Activated CD8-positive, alpha-beta T cell treated with anti-CD3 and anti-CD28 coated beads, Interleukin-2, amount 10 ng/mL, durations not matched to agents 7 days and 5 days (primary cell): Measurements from ENCODE around the gene EDNRA. TPM values are rescaled to one million over a fixed set of nuclear protein-coding genes. Genes with fewer than 3 reads are reported as not detected.

Source experiments
- ATAC-seq: fragments of 150-1000 bp; cut with Tn5 transposase; one replicate; pipeline ENCODE4 v1.10.0; 2021; ENCODE audit warnings: moderate library complexity
- CTCF ChIA-PET: fragments of 350-600 bp; sonication (Branson Sonifier 250); formaldehyde crosslinking; loops from one replicate; lab custom pipeline; 2021; ENCODE audit warnings: antibody characterized with exemption; lab: Charles Lee
- POLR2A ChIA-PET: fragments of 350-600 bp; sonication (Branson Sonifier 250); formaldehyde crosslinking; loops from one replicate; lab custom pipeline; 2021; ENCODE audit warnings: antibody characterized with exemption; lab: Charles Lee
- DNase-seq: peaks from one replicate; pipeline ENCODE4 v3.0.0-alpha.2; 2020
- H3K27ac Mint-ChIP-seq: one replicate; pipeline ENCODE4 v1.8.0; 2021; ENCODE audit warnings: mild to moderate bottlenecking, mixed read lengths
- H3K27me3 Mint-ChIP-seq: one replicate; pipeline ENCODE4 v1.8.0; 2021; ENCODE audit warnings: low read depth, mixed read lengths
- H3K36me3 Mint-ChIP-seq: one replicate; pipeline ENCODE4 v1.8.0; 2021; ENCODE audit warnings: low read depth, mixed read lengths
- H3K4me1 Mint-ChIP-seq: one replicate; pipeline ENCODE4 v1.8.0; 2021; ENCODE audit warnings: low read depth, mixed read lengths
- H3K4me3 Mint-ChIP-seq: one replicate; pipeline ENCODE4 v1.8.0; 2021; ENCODE audit warnings: mild to moderate bottlenecking, mixed read lengths
- H3K9me3 Mint-ChIP-seq: one replicate; pipeline ENCODE4 v1.8.0; 2022; ENCODE audit warnings: mixed read lengths; ENCODE audit not compliant: insufficient read depth
- total RNA-seq, 2 experiments: library from RNA; stranded (reverse); gene quantifications; one replicate each; pipeline ENCODE4 v1.2.3, GENCODE V29; 2021

Gene EDNRA
- total RNA-seq, 2 experiments from 2014 or later, result not detected

DNA sequence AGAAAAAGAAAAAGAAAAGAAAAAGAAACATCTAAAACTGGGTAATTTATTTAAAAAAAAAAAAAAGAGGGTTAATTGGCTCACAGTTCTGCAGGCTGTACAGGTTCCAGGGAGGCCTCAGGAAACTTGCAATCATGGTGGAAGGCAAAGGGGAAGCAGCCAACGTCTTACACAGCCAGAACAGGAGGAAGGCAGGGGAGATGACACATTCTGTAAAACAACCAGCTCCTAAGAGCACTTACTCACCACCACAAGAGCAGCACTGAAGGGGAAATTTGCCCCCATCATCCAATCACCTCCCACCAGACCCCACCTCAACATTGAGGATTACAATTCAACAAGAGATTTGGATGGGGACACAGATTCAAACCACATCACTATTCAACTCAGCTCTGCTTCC, 99.5 kb downstream of the EDNRA start:
- POLR2A ChIA-PET, result interaction anchor here (0.6 kb wide), 1 partner anchor 1634 kb away, joined by 4 read pairs; no protein-coding TSS in a partner anchor
- DNase-seq, result no peak
- H3K9me3 Mint-ChIP-seq, result no peaks in the 10 kb centered on the region
- CTCF ChIA-PET, result interaction anchor here (0.6 to 1.3 kb wide), 2 partner anchors 9 to 287 kb away, joined by 3 to 4 read pairs; no protein-coding TSS in a partner anchor
- ATAC-seq, result no peak
- H3K27ac Mint-ChIP-seq, result no peak overlapping the region
- no peak overlapping the region for H3K4me3 Mint-ChIP-seq
- H3K27me3 Mint-ChIP-seq, result peaks cover 8% of the 10 kb centered on the region
- H3K4me1 Mint-ChIP-seq, result peaks cover 10% of the 10 kb centered on the region
- no peaks in the 10 kb centered on the region for H3K36me3 Mint-ChIP-seq

DNA sequence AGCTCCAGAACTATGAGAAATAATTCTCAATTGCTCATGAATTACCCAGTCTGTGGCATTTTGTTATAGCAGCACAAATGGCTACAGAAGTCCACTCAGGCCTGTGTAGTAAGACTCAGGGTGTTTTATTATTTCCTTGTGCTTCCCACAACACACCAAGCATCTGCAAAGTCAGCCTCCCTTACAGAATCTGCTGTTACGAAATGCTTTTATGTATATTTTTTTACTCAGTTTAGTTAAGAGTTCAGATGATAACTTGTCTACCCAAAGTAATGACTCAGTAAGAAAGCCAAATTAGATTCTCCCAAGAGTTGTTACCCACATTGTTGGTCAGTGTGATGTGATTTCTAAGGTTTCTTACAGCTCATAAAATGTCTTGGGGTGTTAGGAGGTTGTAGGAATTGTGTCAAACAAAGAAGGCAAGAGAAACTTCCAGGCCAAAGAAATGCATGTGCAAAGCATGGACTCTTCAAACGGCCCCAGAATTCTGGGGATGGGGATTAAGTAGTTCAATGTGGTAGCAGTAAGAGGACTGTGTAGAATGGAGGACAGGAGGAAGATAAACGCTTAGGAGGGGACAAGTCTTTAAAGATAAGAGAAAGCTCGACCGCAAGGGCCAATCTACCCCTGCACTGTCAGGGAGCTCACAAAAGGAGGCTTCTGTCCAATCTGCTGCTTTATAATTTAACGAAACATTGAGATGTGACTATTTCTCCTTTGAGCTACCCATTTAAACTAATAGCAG, 100.9 kb downstream of the EDNRA start:
- Mint-ChIP-seq H3K4me1 (no peaks in the 10 kb centered on the region), H3K27ac (no peak overlapping the region)

DNA sequence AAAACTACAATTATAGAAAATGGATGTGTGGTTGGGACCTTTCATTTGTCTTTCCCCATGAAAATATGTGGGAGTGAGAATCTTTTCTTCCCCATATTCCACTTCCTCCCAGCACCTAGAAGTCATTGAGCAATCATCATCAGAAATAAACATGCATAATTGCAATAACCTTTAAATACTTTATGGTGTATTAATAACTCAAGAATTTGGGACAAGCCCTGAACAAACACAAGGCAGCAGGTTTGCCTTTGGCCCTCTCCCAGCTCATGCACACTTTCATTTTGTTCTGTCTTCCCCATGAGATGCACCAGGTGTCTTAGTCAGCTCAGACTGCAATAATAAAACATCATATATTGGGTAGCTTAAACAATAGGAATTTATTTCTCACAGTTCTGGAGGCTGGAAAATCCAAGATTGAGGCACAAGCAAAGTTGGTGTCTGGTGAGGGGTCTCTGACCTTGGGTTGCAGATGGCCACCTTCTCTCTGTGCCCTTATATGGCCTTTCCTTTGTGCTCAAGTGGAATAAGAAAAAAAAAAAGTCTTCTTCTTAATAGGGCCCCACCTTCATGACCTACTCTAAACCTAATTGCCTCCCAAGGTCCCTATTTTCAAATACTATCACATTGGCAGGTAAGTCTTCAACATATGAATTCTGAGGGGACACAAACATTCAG, 101.6 kb downstream of the EDNRA start:
- CTCF ChIA-PET, result interaction anchor here (1.0 to 1.5 kb wide), 3 partner anchors 8 to 284 kb away, joined by 3 to 5 read pairs (median 4); no protein-coding TSS in a partner anchor
- peaks cover 9% of the 10 kb centered on the region for H3K27me3 Mint-ChIP-seq
- H3K36me3 Mint-ChIP-seq, result no peaks in the 10 kb centered on the region
- POLR2A ChIA-PET, result no interaction called here
- DNase-seq (no peak), ATAC-seq (no peak)
- no peak overlapping the region for H3K27ac Mint-ChIP-seq
- no peaks in the 10 kb centered on the region for H3K9me3 Mint-ChIP-seq
- no peaks in the 10 kb centered on the region for H3K4me1 Mint-ChIP-seq
- no peak overlapping the region for H3K4me3 Mint-ChIP-seq

More for the DNA sequence above, 100.9 kb downstream of the EDNRA start:
- DNase-seq (no peak), ATAC-seq (no peak)
- H3K9me3 Mint-ChIP-seq, result no peaks in the 10 kb centered on the region
- ChIA-PET CTCF (interaction anchor here (1.0 to 1.5 kb wide), 3 partner anchors 8 to 285 kb away, joined by 3 to 5 read pairs (median 4); no protein-coding TSS in a partner anchor), POLR2A (no interaction called here)
- no peaks in the 10 kb centered on the region for H3K36me3 Mint-ChIP-seq
- H3K27me3 Mint-ChIP-seq, result peaks cover 9% of the 10 kb centered on the region
- H3K4me3 Mint-ChIP-seq, result no peak overlapping the region

DNA sequence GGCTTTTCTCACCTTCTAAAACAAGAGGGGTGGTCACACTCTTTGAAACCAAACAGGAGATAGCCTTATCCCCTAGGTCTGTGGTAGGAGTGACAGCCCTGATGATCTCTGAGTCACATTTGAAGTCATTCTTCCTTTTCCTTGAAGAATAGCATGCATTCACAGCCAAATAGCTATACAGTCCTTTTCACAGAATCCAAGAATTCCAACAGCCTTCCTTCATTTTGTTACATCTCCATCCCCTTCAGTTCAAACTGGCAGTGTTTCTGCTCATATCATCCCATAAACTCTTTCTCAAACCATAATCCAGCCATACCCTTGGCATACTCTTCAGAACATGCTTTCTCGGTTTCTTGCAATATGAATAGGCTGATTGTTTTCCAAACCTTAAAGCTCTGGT, 103.0 kb downstream of the EDNRA start:
- peaks cover 11% of the 10 kb centered on the region for H3K27me3 Mint-ChIP-seq
- no peaks in the 10 kb centered on the region for H3K4me1 Mint-ChIP-seq
- ATAC-seq (no peak), DNase-seq (no peak)
- H3K36me3 Mint-ChIP-seq, result no peaks in the 10 kb centered on the region
- H3K9me3 Mint-ChIP-seq, result no peaks in the 10 kb centered on the region
- CTCF ChIA-PET, result no interaction called here
- H3K27ac Mint-ChIP-seq, result no peak overlapping the region
- H3K4me3 Mint-ChIP-seq, result no peak overlapping the region
- POLR2A ChIA-PET, result no interaction called here

DNA sequence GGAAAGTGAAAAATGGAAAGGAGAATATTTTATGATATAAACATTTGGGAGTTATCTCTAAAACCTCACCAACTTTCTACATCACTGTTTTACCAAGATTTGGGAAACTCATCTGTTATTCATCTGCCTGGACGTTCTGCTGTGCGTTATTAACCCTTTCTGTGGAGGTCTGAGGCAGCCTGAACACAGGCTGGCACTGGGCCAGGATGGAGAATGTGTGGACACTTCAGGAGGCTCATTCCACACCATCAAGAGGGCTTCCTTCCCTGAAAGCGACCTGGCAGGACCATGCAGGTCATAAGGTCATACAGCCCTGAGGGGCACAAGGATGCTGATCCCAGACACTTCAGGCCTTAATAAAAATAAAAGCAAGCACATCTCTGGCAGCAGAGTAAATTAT, 105.1 kb downstream of the EDNRA start:
- Mint-ChIP-seq H3K36me3 (no peaks in the 10 kb centered on the region), H3K27ac (no peak overlapping the region), H3K27me3 (peaks cover 13% of the 10 kb centered on the region), H3K9me3 (no peaks in the 10 kb centered on the region), H3K4me3 (no peak overlapping the region), H3K4me1 (no peaks in the 10 kb centered on the region)
- ChIA-PET CTCF (interaction anchor here (1.6 to 2.1 kb wide), 2 partner anchors 68 to 281 kb away, joined by 6 to 14 read pairs; no protein-coding TSS in a partner anchor), POLR2A (no interaction called here)
- ATAC-seq (no peak), DNase-seq (no peak)

DNA sequence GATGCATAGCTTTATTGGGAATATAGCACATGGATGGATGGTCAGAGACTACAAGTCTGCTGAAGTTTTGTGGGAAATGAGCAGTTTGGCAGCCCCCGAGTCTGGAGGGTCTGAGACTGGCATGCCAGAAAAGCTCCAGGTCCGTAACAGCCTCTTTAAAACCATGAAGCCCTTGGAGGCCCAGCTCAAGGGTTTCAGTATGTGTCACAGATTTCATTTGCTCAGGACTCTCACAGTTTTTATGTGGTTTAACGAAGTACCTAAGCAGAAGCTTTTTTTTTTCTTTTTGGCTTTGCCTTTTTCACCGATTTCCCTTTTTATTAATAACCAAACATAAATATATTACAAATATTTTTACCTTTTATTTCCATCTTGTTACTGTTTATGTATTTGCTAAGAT, 105.7 kb downstream of the EDNRA start:
- ATAC-seq, result no peak
- H3K27me3 Mint-ChIP-seq, result peaks cover 13% of the 10 kb centered on the region
- H3K9me3 Mint-ChIP-seq, result no peaks in the 10 kb centered on the region
- DNase-seq, result no peak
- no peak overlapping the region for H3K27ac Mint-ChIP-seq
- no peaks in the 10 kb centered on the region for H3K4me1 Mint-ChIP-seq
- H3K4me3 Mint-ChIP-seq, result no peak overlapping the region
- CTCF ChIA-PET, result interaction anchor here (1.6 to 2.1 kb wide), 2 partner anchors 68 to 280 kb away, joined by 6 to 14 read pairs; no protein-coding TSS in a partner anchor
- POLR2A ChIA-PET, result no interaction called here
- H3K36me3 Mint-ChIP-seq, result no peaks in the 10 kb centered on the region

DNA sequence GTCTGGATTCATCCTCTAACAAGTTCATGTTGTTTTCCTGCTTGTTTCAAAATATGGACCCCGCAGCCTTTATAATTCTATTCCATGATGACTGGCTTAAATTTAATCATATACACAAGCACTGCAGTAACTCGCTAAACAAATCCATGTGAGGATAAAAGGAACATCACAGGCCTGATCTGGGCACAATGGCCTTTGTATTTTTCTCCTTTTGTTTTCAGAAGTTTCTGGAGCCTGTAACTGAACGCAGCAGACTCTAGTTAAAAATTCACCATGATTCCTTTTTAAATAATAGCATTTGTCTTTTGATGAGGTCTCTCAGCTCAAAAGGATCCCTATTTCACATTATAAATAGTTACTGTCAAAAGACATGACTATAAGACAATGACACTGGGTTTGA, 106.1 kb downstream of the EDNRA start:
- Mint-ChIP-seq H3K36me3 (no peaks in the 10 kb centered on the region), H3K27ac (no peak overlapping the region), H3K4me1 (no peaks in the 10 kb centered on the region), H3K4me3 (no peak overlapping the region), H3K27me3 (peaks cover 13% of the 10 kb centered on the region), H3K9me3 (no peaks in the 10 kb centered on the region)
- POLR2A ChIA-PET, result no interaction called here
- no peak for DNase-seq
- no peak for ATAC-seq
- CTCF ChIA-PET, result interaction anchor here (1.6 to 2.1 kb wide), 2 partner anchors 69 to 280 kb away, joined by 6 to 14 read pairs; no protein-coding TSS in a partner anchor

DNA sequence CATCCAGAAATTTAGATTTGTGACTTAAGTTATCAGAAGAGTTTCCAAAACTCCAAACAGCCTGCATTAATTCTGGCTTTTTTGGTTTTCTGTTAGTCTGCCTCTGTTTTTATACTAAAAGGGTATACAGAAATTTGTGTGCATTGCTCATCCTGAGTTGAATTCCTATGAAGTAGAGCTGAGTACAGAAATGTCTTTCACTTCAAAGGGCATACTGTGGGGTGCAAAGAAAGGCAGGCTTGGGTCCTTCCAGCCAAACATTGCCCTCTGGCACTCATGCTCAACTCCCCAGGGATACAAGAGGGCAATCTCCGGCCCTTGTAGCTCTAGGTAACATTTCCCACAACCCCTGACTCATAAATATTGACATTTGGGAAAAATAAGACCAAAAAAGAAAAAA, 108.7 kb downstream of the EDNRA start:
- Mint-ChIP-seq H3K27ac (no peak overlapping the region), H3K4me3 (no peak overlapping the region), H3K36me3 (no peaks in the 10 kb centered on the region), H3K9me3 (no peaks in the 10 kb centered on the region), H3K27me3 (peaks cover 17% of the 10 kb centered on the region), H3K4me1 (peaks cover 5% of the 10 kb centered on the region)
- DNase-seq, result no peak
- ChIA-PET CTCF (interaction anchor here (0.6 to 2.9 kb wide), 15 partner anchors 8 to 492 kb away, joined by 3 to 33 read pairs (median 5); partner anchors contain the start of genes ARHGAP10 and TMEM184C), POLR2A (no interaction called here)
- ATAC-seq, result no peak

DNA sequence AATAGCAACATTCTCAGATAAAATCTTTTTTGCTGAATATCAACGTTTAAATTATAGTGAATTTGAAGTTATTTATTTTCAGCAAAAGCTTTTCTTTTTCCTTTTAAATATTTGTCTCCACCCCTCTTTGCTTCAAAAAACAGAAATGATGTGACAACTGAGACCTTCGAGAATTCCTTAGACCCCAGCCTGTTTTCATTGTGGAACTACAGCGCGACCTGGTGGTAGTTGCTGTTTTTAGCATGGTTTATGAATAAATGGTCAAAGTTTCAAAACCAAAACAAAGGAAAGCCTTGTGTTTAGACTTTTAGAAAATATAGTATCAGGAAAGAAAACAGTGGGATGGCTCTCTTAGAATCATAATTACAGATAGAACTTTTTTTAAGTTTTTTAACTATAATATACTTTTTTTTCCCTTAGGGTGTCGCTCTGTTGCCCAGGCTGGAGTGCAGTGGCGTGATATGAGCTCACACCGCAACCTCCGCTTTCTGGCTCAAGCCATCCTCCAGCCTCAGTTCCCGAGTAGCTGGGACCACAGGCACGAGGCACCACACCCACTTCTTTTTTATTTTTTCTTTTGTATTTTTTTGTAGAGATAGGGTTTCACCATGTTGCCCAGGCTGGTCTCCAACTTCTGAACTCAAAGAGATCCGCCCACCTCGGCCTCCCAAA, 109.5 kb downstream of the EDNRA start:
- ChIA-PET POLR2A (no interaction called here), CTCF (interaction anchor here (0.5 to 2.9 kb wide), 14 partner anchors 9 to 493 kb away, joined by 3 to 33 read pairs (median 4); partner anchors contain the start of gene TMEM184C)
- Mint-ChIP-seq H3K27ac (no peak overlapping the region), H3K4me1 (peaks cover 5% of the 10 kb centered on the region), H3K9me3 (no peaks in the 10 kb centered on the region), H3K27me3 (peaks cover 14% of the 10 kb centered on the region), H3K4me3 (no peak overlapping the region), H3K36me3 (no peaks in the 10 kb centered on the region)
- ATAC-seq, result no peak
- peak; percentile 61 for DNase-seq

DNA sequence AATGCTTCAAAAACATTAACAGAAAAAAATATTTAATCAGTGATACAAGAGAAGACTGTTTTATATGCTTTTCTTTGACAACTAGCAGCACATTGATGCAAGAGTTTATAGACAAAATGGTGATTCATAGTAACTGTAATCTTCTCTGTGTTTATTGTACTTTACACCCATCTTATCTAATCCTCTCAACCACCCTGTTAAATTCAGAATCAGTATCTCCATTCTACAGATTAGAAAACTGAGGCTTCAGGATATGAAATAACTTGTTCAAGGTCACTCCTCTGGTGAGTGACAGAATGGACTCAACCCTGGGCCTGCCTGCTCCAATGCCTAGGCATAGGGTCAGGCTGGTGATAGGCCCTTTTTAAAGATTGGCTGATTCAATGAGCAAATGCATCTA, 110.2 kb downstream of the EDNRA start:
- Mint-ChIP-seq H3K27me3 (peaks cover 13% of the 10 kb centered on the region), H3K27ac (no peak overlapping the region)
- CTCF ChIA-PET, result interaction anchor here (0.5 to 2.9 kb wide), 4 partner anchors 72 to 430 kb away, joined by 3 to 29 read pairs (median 10); no protein-coding TSS in a partner anchor

DNA sequence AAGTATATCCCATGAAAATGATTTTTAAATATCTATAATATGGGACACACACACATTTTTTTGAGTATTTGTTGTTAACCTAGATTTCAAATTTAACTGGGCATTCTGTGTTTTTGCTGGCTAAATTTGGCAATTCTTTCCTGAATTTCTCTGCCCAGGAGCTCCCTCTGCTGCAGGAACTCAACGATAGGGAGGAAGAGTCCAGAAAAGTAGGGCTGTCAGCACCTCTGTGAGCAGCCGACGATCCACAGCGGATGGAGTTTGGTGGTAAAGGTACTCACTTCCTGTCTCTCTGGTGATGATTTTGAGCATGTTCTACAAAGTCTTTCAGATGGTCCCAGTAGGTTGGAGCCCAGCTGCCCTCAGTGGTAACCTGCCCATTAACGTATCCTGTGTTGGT, 113.2 kb downstream of the EDNRA start:
- POLR2A ChIA-PET, result no interaction called here
- peak; percentile 25 for DNase-seq
- ATAC-seq, result peak; percentile 53
- Mint-ChIP-seq H3K9me3 (no peaks in the 10 kb centered on the region), H3K27me3 (peaks cover 14% of the 10 kb centered on the region), H3K4me1 (peaks cover 5% of the 10 kb centered on the region), H3K4me3 (no peak overlapping the region), H3K27ac (no peak overlapping the region), H3K36me3 (no peaks in the 10 kb centered on the region)
- CTCF ChIA-PET, result interaction anchor here (1.0 to 4.8 kb wide), 3 partner anchors 75 to 433 kb away, joined by 4 to 58 read pairs (median 6); no protein-coding TSS in a partner anchor

More for the DNA sequence above, 110.2 kb downstream of the EDNRA start:
- POLR2A ChIA-PET, result no interaction called here
- Mint-ChIP-seq H3K36me3 (no peaks in the 10 kb centered on the region), H3K4me3 (no peak overlapping the region), H3K9me3 (no peaks in the 10 kb centered on the region), H3K4me1 (peaks cover 5% of the 10 kb centered on the region)
- ATAC-seq (no peak), DNase-seq (no peak)
